Activated effector memory CD4-positive, alpha-beta T cell treated with Interleukin-2 at 50 U/mL for 16 hours (primary cell): ENCODE data around the gene LILRB2.
"Not testable (repeated sequence)": the region's sequence is repeated elsewhere in the genome, so short reads cannot be mapped to it uniquely, and the experiment has no call there.

ENCODE experiments used
- DNase-seq: peaks from one replicate; pipeline ENCODE4 v3.0.0-alpha.2; 2020

LILRB2 gene

DNA sequence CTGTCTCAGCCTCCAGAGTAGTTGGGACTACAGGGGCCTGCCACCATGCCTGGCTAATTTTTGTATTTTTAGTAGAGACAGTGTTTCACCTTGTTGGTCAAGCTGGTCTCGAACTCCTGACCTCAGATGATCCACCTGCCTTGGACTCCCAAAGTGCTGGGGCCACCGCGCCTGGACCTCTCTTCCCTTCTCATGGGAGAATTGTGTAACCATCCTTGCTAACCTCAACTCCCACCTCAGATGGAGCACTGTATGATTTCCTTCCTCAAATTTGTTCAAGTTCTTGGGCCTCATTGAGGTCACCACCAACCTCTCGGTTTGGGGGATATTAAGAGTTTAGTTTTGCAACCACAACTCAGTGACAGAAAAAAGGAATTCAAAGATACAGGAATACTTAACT is 21.3 kb upstream of the LILRB2 start:
- no peak for DNase-seq

DNA sequence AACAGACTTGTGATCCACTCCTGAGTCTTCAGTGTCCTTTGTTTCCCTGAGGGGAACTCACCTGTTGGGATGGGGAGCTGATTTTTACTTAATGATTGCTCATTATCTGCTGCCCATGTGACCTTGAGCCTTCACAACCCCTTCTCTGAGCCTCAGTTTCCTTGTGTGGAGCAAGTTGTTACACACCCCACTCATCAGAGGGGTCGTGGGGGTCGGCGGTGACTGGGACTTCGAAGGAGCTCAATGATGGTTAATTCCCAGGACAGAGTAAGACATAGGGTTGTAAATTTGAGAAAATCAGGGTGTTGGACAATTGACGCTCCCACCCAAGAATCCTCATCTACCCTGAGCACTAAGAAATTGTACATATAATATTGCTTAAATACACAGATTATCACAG is 18.6 kb upstream of the LILRB2 start:
- no peak for DNase-seq

DNA sequence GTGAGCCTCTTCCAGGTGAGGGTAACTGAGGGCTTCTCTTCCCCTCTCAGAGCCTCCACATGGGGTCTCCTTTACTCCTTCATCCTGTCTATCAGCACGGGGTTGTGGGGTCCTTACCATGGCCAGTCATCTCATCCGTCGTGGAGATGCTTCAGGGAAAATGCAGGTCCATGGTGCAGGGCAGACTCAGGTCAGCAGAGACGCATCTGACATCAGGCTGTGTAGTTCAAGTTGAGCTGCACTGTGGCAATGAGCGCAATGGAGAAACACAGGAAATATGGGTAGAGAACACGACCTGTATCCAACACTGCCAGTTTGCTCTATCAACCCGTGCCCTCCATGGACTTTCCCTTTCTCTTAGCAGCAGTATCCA is 18.2 kb upstream of the LILRB2 start:
- no peak for DNase-seq

DNA sequence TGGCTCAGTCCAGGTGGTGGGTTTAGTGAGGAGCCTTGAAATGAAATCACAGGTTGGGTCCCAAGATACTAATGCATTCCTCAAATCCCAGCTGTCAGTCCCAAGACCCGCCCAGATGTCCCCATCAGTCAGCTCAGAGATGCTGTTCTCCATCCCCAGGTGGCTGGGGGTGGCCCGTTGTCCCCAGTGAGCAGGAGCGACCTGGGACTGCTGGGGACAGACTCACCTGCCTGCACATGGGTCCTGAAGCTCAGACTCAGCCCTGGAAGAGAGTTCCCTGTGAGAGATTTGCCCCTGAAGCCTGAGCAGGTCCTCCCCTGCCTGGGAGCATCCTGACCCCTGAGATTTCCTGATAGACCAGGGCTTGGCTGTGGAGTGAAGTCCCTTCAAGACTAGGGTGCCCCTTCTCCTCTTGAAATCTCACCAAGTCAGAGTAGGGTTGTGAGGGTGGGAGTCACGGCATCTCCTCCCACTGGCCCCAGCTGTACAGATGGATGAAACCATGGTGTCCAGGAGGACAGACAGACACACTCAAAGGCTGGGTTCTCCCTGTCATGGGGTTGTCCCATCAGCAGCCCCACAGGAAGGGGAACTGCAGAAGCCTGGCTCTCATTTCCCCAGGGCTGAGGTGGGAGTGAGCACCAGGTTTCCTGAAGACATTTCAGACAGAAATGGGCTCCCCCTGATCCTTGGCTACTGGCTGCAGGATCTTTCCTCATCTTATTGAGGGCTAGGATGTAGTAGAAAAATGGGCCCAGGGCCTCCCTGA is 17.6 kb upstream of the LILRB2 start:
- DNase-seq, result no peak

DNA sequence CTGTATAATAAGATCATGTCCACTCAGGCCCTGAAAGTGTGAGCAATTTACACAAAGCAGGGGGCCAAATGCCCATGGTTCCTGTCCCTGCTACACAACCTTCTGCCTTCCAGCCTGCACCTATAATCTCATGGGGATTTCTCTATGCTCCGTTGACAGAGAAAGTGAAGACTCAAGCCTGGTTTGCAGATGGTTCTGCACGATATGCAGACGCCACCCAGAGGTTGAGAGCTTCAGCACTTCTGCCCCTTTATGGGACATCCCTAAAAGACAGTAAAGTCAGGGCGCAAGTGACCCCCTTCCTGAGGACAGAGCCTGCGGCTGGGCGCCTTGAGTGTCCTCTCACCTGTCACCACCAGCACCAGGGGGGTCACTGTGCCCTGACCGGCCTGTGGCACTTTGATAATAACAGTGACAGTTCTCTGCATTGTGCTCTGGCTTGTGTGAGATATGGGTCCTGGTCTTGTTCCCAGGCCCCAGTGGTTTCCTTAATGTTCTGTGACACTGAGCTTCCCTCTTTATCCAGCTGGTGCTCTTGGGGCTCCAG is 16.9 kb upstream of the LILRB2 start:
- DNase-seq, result no peak

DNA sequence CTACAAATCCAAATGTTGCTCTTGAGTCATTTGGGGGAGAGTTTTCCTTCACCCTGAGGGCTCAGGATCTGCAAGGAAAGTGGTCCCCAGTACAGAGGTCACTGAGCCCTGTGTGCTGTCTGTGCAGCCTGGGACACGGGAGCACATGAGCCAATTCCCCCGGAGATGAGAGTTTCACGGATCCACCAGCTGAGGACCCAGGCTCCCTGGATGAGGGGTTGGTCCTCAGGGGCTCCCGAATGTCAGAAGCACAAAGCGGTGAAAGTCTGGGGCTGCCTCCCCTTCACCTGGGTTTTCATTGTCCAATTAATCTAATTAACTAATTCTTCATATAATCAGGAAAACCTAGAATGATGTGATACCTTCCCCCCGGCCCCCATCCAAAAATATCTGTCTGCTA is 13.6 kb upstream of the LILRB2 start:
- no peak for DNase-seq

DNA sequence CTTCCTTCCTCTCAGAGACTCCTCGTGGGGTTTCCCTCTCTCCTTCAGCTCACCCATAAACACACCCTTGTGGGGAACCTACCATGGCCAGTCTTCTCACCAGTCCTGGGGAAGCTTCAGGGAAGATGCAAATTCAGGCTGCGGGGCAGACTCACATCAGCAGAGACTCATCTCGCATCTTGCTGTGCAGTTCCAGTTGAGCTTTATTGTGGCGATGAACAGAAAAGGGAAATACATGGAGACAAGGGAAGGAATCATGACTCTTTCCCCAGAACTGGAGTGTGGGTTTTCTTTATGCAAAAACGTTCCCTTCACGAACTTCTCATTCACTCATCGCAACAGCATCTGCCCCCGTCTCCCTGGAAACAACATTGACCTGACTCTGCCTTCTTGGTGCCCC is 8.2 kb upstream of the LILRB2 start:
- DNase-seq, result not testable (repeated sequence)

DNA sequence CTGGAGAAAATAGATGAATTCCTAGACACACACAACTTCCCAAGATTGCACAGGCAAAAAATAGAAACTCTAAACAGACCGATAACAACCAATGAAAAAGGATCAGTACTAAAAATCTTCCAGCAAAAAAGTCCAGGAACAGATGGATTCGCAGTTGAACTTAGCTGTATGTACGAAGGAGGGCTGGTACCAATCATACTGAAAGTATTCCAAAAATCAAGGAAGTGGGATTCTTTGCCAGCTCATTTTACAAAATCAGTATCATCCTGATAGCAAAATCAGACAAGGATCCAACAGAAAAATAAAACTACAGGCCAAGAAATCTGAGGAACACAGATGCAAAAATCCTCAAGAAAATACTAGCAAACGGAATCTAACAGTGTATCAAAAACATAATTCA is 6.5 kb upstream of the LILRB2 start:
- no peak for DNase-seq

DNA sequence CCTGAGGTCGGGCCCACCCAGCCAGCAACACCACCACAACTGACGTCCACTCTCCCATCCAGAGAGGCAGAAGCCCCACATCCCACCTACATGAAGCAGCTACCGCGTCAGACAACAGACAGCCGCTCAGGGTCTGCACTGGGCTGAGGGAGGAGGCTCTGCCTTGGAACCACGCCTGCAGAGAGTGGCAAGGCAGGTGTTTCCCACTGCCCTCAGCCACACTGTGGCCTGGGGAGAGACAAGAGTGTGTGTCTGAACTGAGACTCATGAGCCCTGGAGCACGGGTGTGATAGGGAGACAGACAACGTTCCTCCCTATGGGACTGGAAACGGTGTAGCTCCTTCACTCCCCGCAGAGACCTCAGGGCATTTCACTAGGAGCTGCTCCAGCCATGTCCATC is 5.4 kb upstream of the LILRB2 start:
- DNase-seq, result not testable (repeated sequence)

DNA sequence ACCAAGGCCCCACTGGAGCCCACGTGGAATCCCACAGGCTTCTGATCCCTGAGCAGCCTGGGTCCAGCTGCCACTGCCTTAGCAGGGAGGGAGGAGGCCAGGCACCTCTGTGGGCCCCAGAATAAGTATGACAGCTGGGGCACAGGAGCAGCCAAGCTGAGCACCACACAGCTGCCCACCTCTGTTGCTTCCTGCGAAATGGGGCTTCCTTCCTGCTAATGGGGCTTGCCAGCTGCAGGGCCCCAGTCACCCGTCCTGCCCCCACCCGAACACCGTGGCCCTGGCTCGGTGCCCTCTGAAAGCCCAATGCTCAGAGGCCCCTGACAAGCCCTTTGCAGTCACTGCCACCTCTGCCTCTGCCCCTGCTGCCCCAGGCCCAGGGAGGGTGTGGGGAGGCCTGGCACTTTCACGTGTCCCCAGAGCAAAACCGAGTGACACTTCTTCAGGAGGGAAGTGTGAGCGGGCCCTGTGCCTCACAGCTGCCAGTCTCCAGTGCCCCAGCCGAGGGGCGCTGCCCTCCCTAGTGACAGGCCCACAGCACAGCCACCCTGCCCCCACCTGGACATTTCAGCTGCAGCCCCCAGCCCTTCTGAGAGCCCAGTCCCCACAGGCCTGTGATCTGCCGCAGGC is 4.6 kb upstream of the LILRB2 start:
- DNase-seq, result not testable (repeated sequence)

DNA sequence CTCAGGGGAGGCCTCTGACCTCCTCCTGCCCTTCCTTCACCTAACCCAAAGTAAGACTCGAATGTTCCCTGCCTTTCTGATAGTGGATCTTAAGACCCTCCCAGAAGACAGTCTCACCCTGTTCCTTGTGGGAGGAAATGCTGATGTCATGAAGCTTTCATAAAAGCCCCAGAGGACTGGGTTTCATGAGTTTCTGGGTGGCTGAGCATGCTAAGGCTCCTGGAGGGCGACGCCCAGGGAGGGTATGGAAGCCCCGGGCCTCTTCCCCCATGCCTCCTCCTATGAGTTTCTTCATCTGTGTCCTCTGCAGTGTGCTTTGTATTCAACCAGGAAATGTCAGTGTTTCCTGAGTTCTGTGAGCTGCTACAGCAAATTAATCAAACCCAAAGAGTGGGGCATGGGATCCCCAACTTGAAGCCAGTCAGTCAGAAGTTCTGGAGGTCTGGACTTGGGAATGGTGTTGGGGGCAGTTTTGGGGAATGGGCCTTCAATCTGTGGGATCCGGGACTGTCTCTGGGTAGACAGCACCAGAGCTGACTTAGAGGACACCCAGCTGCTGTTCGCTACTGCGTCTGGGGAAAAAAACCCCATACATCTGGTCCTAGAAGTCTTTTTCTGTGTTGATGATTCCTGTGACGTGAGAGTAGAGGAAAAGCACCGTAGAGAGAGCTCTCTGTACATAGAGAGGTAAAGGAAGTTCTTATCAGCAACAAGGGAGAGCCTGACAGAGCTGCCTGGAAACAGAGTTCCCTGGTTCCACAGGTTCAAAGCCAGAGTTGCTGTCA is 2.0 kb upstream of the LILRB2 start:
- no peak for DNase-seq

DNA sequence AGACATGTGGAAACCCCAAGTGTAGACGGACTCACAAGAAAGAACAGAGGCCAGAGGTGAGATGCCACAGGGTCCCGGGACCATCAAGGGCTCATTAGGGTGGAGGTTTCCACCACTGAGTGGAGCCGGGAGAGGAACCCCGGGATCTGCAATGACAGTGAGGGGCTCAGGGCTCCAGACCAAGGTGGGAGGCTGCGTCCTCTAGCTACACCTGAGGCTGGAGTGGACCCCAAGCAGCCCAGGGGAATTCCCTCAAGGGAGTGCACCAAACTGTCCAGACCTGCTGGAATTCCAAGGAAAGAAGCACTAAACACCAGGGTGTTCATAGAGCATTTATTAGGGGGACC is 792 bp upstream of the LILRB2 start:
- not testable (repeated sequence) for DNase-seq

DNA sequence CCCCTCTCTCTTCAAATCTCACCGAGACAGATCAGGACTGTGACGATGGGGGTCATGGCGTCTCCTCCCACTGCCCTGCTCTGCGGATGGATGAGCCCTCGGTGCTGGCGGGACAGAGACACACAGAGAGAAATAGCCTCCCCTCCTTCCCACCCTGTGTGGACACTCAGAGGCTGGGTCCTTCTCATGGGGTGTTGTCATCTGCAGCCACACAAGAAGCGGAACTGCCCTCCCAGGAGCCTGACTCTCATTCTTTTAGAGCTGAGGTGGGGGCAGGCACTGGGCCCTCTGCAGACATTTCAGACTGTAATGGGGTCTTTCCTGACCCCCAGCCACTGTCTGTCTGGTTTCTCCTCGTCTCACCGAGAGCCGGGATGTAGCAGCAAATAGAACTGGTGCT is 469 bp downstream of the LILRB2 start:
- not testable (repeated sequence) for DNase-seq

DNA sequence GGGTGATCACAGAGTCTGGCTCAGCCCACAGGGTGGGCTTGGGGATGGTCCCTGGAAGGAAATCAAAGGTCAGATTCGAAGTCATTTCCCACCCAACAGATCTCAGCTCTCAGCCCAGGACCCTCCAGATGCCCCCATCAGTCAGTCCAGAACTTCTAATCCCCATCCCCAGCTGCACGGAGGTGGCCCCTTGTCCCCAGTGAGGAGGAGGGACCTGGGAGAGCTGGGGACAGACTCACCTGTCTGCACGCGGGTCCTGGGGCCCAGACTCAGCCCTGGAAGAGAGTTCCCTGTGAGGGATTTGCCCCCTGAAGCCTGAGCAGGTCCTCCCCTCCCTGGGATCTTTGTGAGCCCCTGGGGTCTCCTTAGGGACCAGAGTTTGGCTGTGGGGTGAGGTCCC is 885 bp downstream of the LILRB2 start:
- not testable (repeated sequence) for DNase-seq

DNA sequence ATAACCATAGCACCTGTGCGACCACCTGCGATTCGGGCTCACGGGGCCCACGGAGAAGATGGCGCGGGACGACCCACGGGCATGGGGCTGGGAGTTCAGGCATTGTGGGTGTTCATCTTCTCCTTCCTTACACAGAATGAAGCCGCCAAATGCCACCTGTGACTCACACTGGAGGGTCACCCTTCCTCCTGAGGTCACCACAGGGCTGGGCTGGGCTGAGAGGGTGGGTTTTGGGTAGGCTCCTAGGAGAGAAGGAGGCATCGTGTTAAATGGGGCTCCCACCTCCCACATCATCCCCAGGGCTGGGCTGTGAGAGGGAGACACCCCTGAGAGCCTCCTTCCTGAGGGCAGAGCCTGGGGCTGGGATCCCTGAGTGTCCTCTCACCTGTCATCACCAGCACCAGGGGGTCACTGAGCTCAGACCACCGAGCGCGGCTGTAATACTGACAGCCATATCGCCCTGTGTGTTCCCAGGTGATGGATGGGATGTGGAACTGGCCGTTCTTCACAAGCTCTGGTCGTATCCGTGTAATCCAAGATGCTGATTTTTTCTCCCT is 1.4 kb downstream of the LILRB2 start:
- no peak for DNase-seq

DNA sequence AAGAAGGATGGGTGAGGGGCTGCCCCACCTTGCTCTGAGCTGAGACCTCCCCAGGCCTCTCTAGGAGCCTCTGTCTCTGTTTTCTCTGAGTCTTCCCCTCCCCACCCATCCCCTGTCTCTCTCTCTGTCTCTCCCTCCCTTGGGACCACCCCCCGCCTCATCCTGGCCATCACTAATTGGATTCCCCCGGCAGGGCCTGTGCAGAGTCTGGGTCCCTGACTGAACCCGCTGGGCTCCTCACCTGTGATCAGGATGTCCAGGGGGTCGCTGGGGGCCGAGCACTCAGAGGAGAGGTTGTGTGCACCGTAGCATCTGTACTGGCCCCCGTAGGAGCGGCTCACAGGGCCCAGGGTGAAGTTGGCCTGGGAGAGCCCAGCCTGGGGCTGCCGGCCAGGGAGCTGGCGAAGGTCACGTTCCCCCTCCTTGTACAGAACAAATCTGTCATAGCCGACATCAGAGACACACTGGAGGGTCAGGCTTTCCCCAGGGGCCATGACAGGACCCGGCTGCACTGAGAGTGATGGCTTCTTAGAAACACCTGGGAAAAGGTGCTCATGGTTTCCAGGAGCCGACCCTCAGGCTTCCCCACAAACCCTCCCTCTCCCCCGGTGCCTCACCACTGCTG is 2.2 kb downstream of the LILRB2 start:
- DNase-seq, result not testable (repeated sequence)

DNA sequence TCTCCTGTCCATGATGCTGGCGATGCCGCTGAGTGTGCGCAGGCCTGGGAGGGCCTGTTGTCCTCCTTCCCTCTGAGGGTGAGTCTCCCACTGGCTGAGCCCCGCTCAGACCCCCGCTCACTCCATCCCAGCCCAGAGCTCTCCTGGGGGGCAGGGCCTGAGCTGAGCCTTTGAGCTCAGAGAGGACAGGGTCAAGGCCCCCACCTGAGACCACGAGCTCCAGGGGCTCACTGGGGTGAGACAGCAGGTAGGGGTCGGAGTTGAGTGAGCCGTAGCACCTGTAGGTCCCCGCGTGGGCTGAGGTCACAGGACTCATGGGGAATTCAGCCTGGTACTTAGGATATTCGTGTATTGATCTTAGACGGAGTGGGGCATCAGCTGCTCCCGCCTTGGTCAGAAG is 2.9 kb downstream of the LILRB2 start:
- not testable (repeated sequence) for DNase-seq

DNA sequence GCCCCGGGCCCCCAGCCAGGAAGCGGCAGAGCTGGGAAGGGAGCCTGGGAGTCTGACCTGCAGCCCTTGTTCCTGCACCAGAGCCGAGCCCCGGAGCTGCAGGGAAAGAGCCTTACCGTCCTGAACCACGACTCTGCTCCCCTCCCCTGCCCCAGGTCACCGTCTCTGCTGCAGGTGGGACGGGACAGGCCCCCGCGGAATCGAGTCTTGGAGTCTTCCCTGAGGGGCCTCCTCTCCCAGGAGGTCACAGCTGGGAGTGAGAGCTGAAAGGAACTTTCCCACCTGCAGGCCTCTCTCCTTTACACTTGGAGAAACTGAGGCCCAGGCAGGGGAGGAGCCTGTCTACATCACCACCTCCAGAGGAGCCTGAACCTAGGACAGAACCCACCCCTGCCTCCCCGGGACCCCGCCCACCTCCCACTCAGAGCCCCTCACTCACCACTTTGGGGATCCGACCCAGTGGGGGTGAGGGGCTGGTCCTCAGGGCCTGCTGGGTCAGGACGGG is 3.7 kb downstream of the LILRB2 start:
- not testable (repeated sequence) for DNase-seq

DNA sequence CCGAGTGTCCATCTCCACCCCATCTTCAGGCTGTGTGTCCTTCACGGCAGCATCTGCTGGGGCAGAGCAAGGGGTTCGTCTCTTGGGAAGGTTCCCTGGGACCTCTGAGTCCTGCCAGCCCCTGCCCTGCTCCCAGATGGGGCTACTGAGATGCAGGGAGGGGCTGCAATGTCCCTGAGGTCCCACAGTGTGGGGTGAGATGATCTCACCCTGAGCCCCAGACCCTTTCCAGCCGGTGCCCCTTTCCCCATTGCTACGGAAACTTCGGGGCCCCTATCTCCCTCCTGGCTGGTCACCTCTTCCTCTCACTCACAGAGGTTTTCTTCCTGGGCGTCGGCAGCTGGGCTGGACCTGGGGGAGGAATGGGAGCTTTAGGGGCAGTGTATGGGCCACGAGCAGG is 5.0 kb downstream of the LILRB2 start:
- no peak for DNase-seq

DNA sequence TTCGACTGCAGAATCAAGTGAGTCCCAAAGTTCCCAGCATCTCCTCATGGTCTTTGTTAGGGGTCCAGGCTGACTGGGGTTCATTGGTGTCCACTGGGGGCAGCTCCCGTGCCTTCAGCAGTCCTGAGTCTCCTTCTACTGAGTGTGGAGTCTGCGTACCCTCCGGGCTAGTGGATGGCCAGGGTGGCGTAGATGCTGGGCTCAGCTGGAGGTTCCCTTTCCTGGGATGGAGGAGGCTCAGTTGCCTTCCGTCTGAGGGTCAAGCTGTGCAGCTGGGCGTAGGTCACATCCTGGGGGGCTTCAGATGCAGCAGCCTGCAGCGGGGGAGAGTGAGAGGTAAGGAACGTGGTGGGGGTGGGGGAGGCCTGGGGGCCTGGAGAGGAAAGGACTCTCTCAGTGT is 6.4 kb downstream of the LILRB2 start:
- not testable (repeated sequence) for DNase-seq

DNA sequence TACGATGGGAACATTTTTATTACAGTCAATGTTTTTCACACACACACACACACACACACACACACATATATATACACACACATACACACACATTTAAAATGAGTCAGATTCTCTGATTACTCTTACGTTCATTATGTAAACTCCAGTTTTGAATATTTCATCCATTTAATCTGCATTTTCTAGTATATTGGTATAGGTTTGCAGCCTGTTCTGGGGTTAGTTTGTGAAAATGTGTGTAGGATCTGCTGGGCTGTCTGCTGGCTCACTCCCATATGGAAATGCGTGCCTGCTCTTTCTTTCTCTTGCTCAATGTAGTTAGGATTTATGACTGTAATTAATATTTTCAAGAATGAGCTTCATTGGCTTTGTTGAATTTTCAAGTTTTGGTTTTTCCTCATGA is 7.1 kb downstream of the LILRB2 start:
- DNase-seq, result no peak

DNA sequence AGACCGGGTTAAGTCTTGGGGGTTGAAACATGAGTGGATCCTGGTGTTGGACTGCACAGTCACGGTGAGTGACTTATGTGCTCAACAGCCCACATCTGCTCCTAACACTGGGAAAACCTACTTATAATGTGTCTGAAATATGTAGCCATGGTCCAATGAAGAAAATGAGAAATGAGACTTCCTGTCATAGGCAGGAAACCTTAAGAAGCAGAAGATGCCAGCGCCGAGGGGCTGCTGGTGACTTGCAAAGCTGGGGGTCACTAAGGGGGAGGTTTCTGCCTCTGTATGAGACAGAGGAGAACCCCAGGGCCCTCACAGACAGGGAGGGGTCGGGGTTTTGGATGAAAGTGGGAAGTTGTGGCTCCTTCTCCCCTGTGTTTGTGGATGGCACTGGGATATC is 8.7 kb downstream of the LILRB2 start:
- DNase-seq, result not testable (repeated sequence)

DNA sequence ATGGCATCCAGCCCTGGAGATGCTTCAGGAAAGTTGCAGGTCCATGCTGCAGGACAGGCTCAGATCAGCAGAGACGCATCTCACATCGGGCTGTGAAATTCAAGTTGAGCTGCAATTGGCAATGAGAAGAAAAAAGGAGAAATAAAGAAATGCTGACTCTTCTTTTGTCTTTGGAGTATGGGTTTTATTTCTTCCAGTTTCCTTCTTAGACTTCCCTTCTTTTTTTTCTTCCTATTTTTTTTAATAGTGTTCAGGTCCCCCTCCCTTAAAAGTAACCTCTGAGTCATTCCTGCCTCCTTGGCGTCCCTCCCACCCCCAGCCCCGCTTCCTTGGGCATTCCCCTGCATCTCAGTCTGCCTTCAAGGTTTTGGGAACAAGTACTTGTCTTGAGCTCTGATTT is 9.3 kb downstream of the LILRB2 start:
- DNase-seq, result not testable (repeated sequence)
